SJCRH30 (cell line): ENCODE measurements around the gene KNDC1. TPM values are rescaled to one million over a fixed set of nuclear protein-coding genes. Genes with fewer than 3 reads are reported as not detected.
"Not testable (repeated sequence)": the region's sequence is repeated elsewhere in the genome, so short reads cannot be mapped to it uniquely, and the experiment has no call there.

Experiments used
- DNase-seq, 2 experiments: peaks; one replicate each; pipeline ENCODE4 v3.0.0-alpha.2; 2015 to 2020
- H3K27ac ChIP-seq: fragments of 250-450 bp; sonication (Bioruptor Pico); 2 replicates; pipeline ENCODE4 v1.5.1; 2020; ENCODE audit warnings: mild to moderate bottlenecking, moderate library complexity
- H3K27me3 ChIP-seq: fragments of 250-450 bp; sonication (Bioruptor Pico); 2 replicates; pipeline ENCODE4 v1.5.1; 2020; ENCODE audit warnings: mild to moderate bottlenecking, moderate library complexity
- H3K36me3 ChIP-seq: fragments of 250-450 bp; sonication (Bioruptor Pico); 2 replicates; pipeline ENCODE4 v1.5.1; 2020; ENCODE audit warnings: mild to moderate bottlenecking, moderate library complexity
- H3K4me1 ChIP-seq: fragments of 250-450 bp; sonication (Bioruptor Pico); 2 replicates; pipeline ENCODE4 v1.5.1; 2020; ENCODE audit warnings: mild to moderate bottlenecking, moderate library complexity
- H3K4me3 ChIP-seq: fragments of 250-450 bp; sonication (Bioruptor Pico); 2 replicates; pipeline ENCODE4 v1.5.1; 2020; ENCODE audit warnings: mild to moderate bottlenecking, moderate library complexity
- H3K9me3 ChIP-seq: fragments of 250-450 bp; sonication (Bioruptor Pico); replicated peaks from 2 replicates; pipeline ENCODE4 v1.5.1; 2020; ENCODE audit warnings: mild to moderate bottlenecking, moderate library complexity
- total RNA-seq: library from RNA; depleted of rRNA; stranded (reverse); fragments of >200 nt; shearing (Covaris generic); gene quantifications from 2 replicates; pipeline ENCODE4 v1.2.3, GENCODE V29; 2014

Gene KNDC1
- total RNA-seq, 1 experiment from 2014 or later: 1.1 TPM

- H3K4me3 ChIP-seq: no peak overlapping the region
- H3K27me3 ChIP-seq: no peaks in the 10 kb centered on the region
- H3K4me1 ChIP-seq: no peaks in the 10 kb centered on the region
- H3K36me3 ChIP-seq: no peaks in the 10 kb centered on the region
- no peak overlapping the region for H3K27ac ChIP-seq
- H3K9me3 ChIP-seq: no peaks in the 10 kb centered on the region
- no peak for DNase-seq
Observed at GRCh38 chr10:133211959-133212852, 52.2 kb downstream of the KNDC1 start.

GRCh38 chr10:133212853-133213494, 53.0 kb downstream of the KNDC1 start:
- no peaks in the 10 kb centered on the region for H3K9me3 ChIP-seq
- no peaks in the 10 kb centered on the region for H3K27me3 ChIP-seq
- DNase-seq: no peak

GRCh38 chr10:133213641-133214467, 53.8 kb downstream of the KNDC1 start:
- H3K36me3 ChIP-seq: no peaks in the 10 kb centered on the region
- no peak overlapping the region for H3K27ac ChIP-seq
- H3K4me3 ChIP-seq: no peak overlapping the region
- no peaks in the 10 kb centered on the region for H3K27me3 ChIP-seq
- no peaks in the 10 kb centered on the region for H3K9me3 ChIP-seq
- no peaks in the 10 kb centered on the region for H3K4me1 ChIP-seq
- no peak for DNase-seq

More at GRCh38 chr10:133212853-133213494, 53.0 kb downstream of the KNDC1 start:
- no peak overlapping the region for H3K4me3 ChIP-seq
- H3K36me3 ChIP-seq: no peaks in the 10 kb centered on the region
- no peaks in the 10 kb centered on the region for H3K4me1 ChIP-seq
- no peak overlapping the region for H3K27ac ChIP-seq

GRCh38 chr10:133214468-133215410, 54.7 kb downstream of the KNDC1 start:
- Histone ChIP-seq H3K9me3 (no peaks in the 10 kb centered on the region), H3K4me1 (no peaks in the 10 kb centered on the region), H3K4me3 (no peak overlapping the region), H3K27me3 (no peaks in the 10 kb centered on the region), H3K36me3 (no peaks in the 10 kb centered on the region), H3K27ac (no peak overlapping the region)
- no peak for DNase-seq

- Histone ChIP-seq H3K27ac (no peak overlapping the region), H3K4me3 (no peak overlapping the region), H3K27me3 (no peaks in the 10 kb centered on the region), H3K36me3 (no peaks in the 10 kb centered on the region), H3K9me3 (no peaks in the 10 kb centered on the region), H3K4me1 (no peaks in the 10 kb centered on the region)
- DNase-seq: no peak
Observed at GRCh38 chr10:133215586-133215985, 55.6 kb downstream of the KNDC1 start.

GRCh38 chr10:133216776-133217175, 56.8 kb downstream of the KNDC1 start:
- Histone ChIP-seq H3K27ac (no peak overlapping the region), H3K27me3 (no peaks in the 10 kb centered on the region), H3K36me3 (no peaks in the 10 kb centered on the region), H3K4me3 (no peak overlapping the region), H3K9me3 (no peaks in the 10 kb centered on the region), H3K4me1 (no peaks in the 10 kb centered on the region)
- DNase-seq: no peak

GRCh38 chr10:133217800-133218589, 58.0 kb downstream of the KNDC1 start:
- Histone ChIP-seq H3K36me3 (no peaks in the 10 kb centered on the region), H3K27me3 (no peaks in the 10 kb centered on the region), H3K4me1 (no peaks in the 10 kb centered on the region), H3K9me3 (no peaks in the 10 kb centered on the region), H3K27ac (no peak overlapping the region), H3K4me3 (no peak overlapping the region)
- DNase-seq: no peak

GRCh38 chr10:133218891-133219290, 58.9 kb downstream of the KNDC1 start:
- Histone ChIP-seq H3K27me3 (no peaks in the 10 kb centered on the region), H3K36me3 (no peaks in the 10 kb centered on the region), H3K9me3 (no peaks in the 10 kb centered on the region), H3K4me1 (no peaks in the 10 kb centered on the region), H3K4me3 (no peak overlapping the region), H3K27ac (no peak overlapping the region)
- DNase-seq: no peak

- Histone ChIP-seq H3K27me3 (no peaks in the 10 kb centered on the region), H3K4me3 (no peak overlapping the region)
- DNase-seq: no peak
Observed at GRCh38 chr10:133219782-133220181, 59.8 kb downstream of the KNDC1 start.

GRCh38 chr10:133221331-133221730, 61.3 kb downstream of the KNDC1 start:
- no peak overlapping the region for H3K27ac ChIP-seq
- no peaks in the 10 kb centered on the region for H3K4me1 ChIP-seq
- no peak for DNase-seq
- H3K9me3 ChIP-seq: no peaks in the 10 kb centered on the region
- no peak overlapping the region for H3K4me3 ChIP-seq
- no peaks in the 10 kb centered on the region for H3K36me3 ChIP-seq
- no peaks in the 10 kb centered on the region for H3K27me3 ChIP-seq

More at GRCh38 chr10:133219782-133220181, 59.8 kb downstream of the KNDC1 start:
- no peaks in the 10 kb centered on the region for H3K9me3 ChIP-seq
- H3K4me1 ChIP-seq: no peaks in the 10 kb centered on the region
- no peaks in the 10 kb centered on the region for H3K36me3 ChIP-seq
- no peak overlapping the region for H3K27ac ChIP-seq

GRCh38 chr10:133221756-133222155, 61.7 kb downstream of the KNDC1 start:
- not testable (repeated sequence) for H3K9me3 ChIP-seq, H3K27ac ChIP-seq, H3K36me3 ChIP-seq, H3K4me3 ChIP-seq, H3K4me1 ChIP-seq, DNase-seq, H3K27me3 ChIP-seq

- no peak overlapping the region for H3K4me3 ChIP-seq
- no peaks in the 10 kb centered on the region for H3K9me3 ChIP-seq
- no peaks in the 10 kb centered on the region for H3K36me3 ChIP-seq
- H3K4me1 ChIP-seq: no peaks in the 10 kb centered on the region
- no peaks in the 10 kb centered on the region for H3K27me3 ChIP-seq
- H3K27ac ChIP-seq: no peak overlapping the region
- DNase-seq: no peak
Observed at GRCh38 chr10:133224076-133224475, 64.1 kb downstream of the KNDC1 start.

GRCh38 chr10:133224756-133225372, 64.8 kb downstream of the KNDC1 start:
- H3K36me3 ChIP-seq: no peaks in the 10 kb centered on the region
- H3K9me3 ChIP-seq: no peaks in the 10 kb centered on the region
- no peak for DNase-seq
- H3K4me3 ChIP-seq: no peak overlapping the region
- no peak overlapping the region for H3K27ac ChIP-seq
- H3K27me3 ChIP-seq: no peaks in the 10 kb centered on the region
- H3K4me1 ChIP-seq: no peaks in the 10 kb centered on the region
